ENCODE results near the gene TMEM50A. TPM values are rescaled to one million over a fixed set of nuclear protein-coding genes. Genes with fewer than 3 reads are reported as not detected.

Gene TMEM50A
- total and polyA plus RNA-seq, 2 of the 13 experiments (the other 11 are each of a cell fraction or from before 2014, with no cell fraction given), result 51.2 to 61.2 TPM

GRCh38 chr1:25338188-25338981 is at the start of gene TMEM50A (continued):
- no peak for TF ChIP-seq ZNF318 (CRISPR knock-in tag; IDR thresholded peaks at IDR 0.05)
- no peak for TF ChIP-seq HNF4A (CRISPR knock-in tag; IDR thresholded peaks at IDR 0.05)
- TF ChIP-seq GPBP1L1 (CRISPR knock-in tag; IDR thresholded peaks at IDR 0.05), result no peak
- no peak for TF ChIP-seq IKZF5 (CRISPR knock-in tag; IDR thresholded peaks at IDR 0.05)
- TF ChIP-seq ZBTB34 (CRISPR knock-in tag; IDR thresholded peaks at IDR 0.05), result no peak
- no peak for TF ChIP-seq ZNF3 (CRISPR knock-in tag; IDR thresholded peaks at IDR 0.05)
- TF ChIP-seq MLX (CRISPR knock-in tag; IDR thresholded peaks at IDR 0.05), result no peak
- TF ChIP-seq CBX5 (CRISPR knock-in tag; IDR thresholded peaks at IDR 0.05; ENCODE audit: borderline replicate concordance), result no peak
- TF ChIP-seq ZNF354B (CRISPR knock-in tag; IDR thresholded peaks at IDR 0.05), result no peak
- TF ChIP-seq ZHX1 (CRISPR knock-in tag; IDR thresholded peaks at IDR 0.05; ENCODE audit: low read depth), result 0 out of 2 replicates have a peak, but pooled peaks have one; percentile 38
- TF ChIP-seq MAF1 (CRISPR knock-in tag; IDR thresholded peaks at IDR 0.05; ENCODE audit: borderline replicate concordance), result 0 out of 2 replicates have a peak, but pooled peaks have one; percentile 20
- TF ChIP-seq SMAD1 (CRISPR knock-in tag; IDR thresholded peaks at IDR 0.05; ENCODE audit: borderline replicate concordance, low read depth), result no peak
